Cardiac muscle cell (in vitro differentiated cells and primary cell): ENCODE measurements around the gene HMCN1. TPM values are rescaled to one million over a fixed set of nuclear protein-coding genes. Genes with fewer than 3 reads are reported as not detected.

Experiments
- DNase-seq, 2 donors: peaks; one replicate each; pipeline versions ENCODE4 v3.0.0 to v3.0.0-alpha.2; 2010 to 2017; ENCODE audit warnings: low read depth in 1 of 2, low spot score in 1 of 2
- H3K27ac ChIP-seq: fragments of 200-600 bp; sonication (generic); 2 replicates; pipeline ENCODE4 v1.5.1; 2016
- H3K27me3 ChIP-seq: fragments of 200-600 bp; sonication (generic); 2 replicates; pipeline ENCODE4 v1.6.0; 2016; ENCODE audit warnings: control low read depth
- H3K36me3 ChIP-seq: fragments of 200-600 bp; sonication (generic); 2 replicates; pipeline ENCODE4 v1.5.1; 2016; ENCODE audit warnings: control low read depth
- H3K4me1 ChIP-seq: fragments of 200-600 bp; sonication (generic); 2 replicates; pipeline ENCODE4 v1.8.1; 2017; ENCODE audit warnings: low read depth, mild to moderate bottlenecking, mixed run types
- H3K4me3 ChIP-seq: fragments of 200-600 bp; sonication (generic); 2 replicates; pipeline ENCODE4 v1.5.1; 2016; ENCODE audit warnings: mild to moderate bottlenecking
- H3K9me3 ChIP-seq: fragments of 200-600 bp; sonication (generic); 2 replicates; pipeline ENCODE4 v1.5.1; 2017; ENCODE audit warnings: low read depth, mild to moderate bottlenecking, control low read depth
- CTCF ChIP-seq: IDR thresholded peaks from 2 replicates; pipeline ENCODE4 v1.5.1; 2012; ENCODE audit warnings: low read depth, mild to moderate bottlenecking, low read length
- polyA plus RNA-seq: library from polyadenylated mRNA; unstranded; fragments of >200 nt; fragmentation: Nextera tagmentation; extraction: Ambion mirVana; gene quantifications from 2 replicates; pipeline ENCODE4 v1.2.1, GENCODE V29; 2016
- total RNA-seq: library from RNA; depleted of rRNA; stranded (reverse); fragments of >200 nt; gene quantifications from 2 replicates; pipeline ENCODE4 v1.2.3, GENCODE V29; 2016

Gene HMCN1
- total and polyA plus RNA-seq, 2 experiments from 2014 or later, result 4.9 to 28.5 TPM

- DNase-seq, result no peak
- peak overlapping the region; percentile 57 for H3K27ac ChIP-seq
These were observed 230.8 kb downstream of the HMCN1 start for GRCh38 chr1:185964946-185965345.

GRCh38 chr1:185965870-185966269 lies 231.7 kb downstream of the HMCN1 start:
- no peak overlapping the region for H3K27ac ChIP-seq
- no peak for DNase-seq
- TF ChIP-seq CTCF, result no peak
- H3K4me3 ChIP-seq, result no peak overlapping the region
- H3K4me1 ChIP-seq, result peaks cover 12% of the 10 kb centered on the region
- H3K36me3 ChIP-seq, result peaks cover 5% of the 10 kb centered on the region
- no peaks in the 10 kb centered on the region for H3K27me3 ChIP-seq
- H3K9me3 ChIP-seq, result no peaks in the 10 kb centered on the region

More at GRCh38 chr1:185964946-185965345, 230.8 kb downstream of the HMCN1 start:
- H3K9me3 ChIP-seq, result no peaks in the 10 kb centered on the region
- H3K4me1 ChIP-seq, result peaks cover 12% of the 10 kb centered on the region
- no peak overlapping the region for H3K4me3 ChIP-seq
- TF ChIP-seq CTCF, result no peak
- no peaks in the 10 kb centered on the region for H3K36me3 ChIP-seq
- H3K27me3 ChIP-seq, result no peaks in the 10 kb centered on the region

- DNase-seq, result peak in 1 of 2 donors; percentile 49
- TF ChIP-seq CTCF, result no peak
- Histone ChIP-seq H3K27ac (no peak overlapping the region), H3K9me3 (no peaks in the 10 kb centered on the region), H3K27me3 (no peaks in the 10 kb centered on the region), H3K4me1 (peaks cover 12% of the 10 kb centered on the region), H3K36me3 (peaks cover 5% of the 10 kb centered on the region), H3K4me3 (no peak overlapping the region)
These were observed 232.3 kb downstream of the HMCN1 start for GRCh38 chr1:185966471-185966870.

GRCh38 chr1:185969028-185969427 lies 234.8 kb downstream of the HMCN1 start:
- Histone ChIP-seq H3K27me3 (no peaks in the 10 kb centered on the region), H3K36me3 (peaks cover 5% of the 10 kb centered on the region), H3K27ac (no peak overlapping the region), H3K4me1 (peaks cover 11% of the 10 kb centered on the region), H3K4me3 (no peak overlapping the region), H3K9me3 (no peaks in the 10 kb centered on the region)
- TF ChIP-seq CTCF, result no peak
- DNase-seq, result no peak

GRCh38 chr1:185969524-185969991 lies 235.4 kb downstream of the HMCN1 start:
- H3K27me3 ChIP-seq, result no peaks in the 10 kb centered on the region
- DNase-seq, result no peak
- TF ChIP-seq CTCF, result no peak
- no peaks in the 10 kb centered on the region for H3K9me3 ChIP-seq
- H3K36me3 ChIP-seq, result peaks cover 5% of the 10 kb centered on the region
- H3K4me1 ChIP-seq, result peaks cover 6% of the 10 kb centered on the region
- H3K27ac ChIP-seq, result no peak overlapping the region
- H3K4me3 ChIP-seq, result no peak overlapping the region
